Measurements from ENCODE around the gene CHST13.

Gene CHST13

DNA sequence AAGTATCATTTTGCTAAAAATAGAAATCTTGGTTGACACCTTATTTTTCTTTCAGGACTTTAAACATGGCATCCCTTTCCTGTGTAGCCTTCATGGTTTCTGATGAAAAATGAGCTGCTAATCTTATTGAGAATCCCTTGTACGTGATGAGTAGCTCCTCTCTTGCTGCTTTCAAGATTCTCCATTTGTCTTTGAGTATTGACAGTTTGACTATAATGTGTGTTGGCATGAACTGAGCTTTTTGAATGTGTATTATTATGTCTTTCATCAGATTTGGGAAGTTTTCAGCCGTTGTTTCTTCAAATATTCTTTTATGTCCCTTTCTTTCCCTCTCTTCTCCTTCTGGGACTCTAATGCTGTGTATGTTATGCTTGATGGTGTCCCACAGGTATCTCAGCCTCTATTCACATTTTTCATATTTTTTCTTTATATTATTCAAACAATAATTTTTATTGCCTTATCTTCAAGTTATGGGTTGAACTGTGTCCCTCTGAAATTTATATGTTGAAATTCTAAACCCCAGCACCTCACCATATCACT lies 38.9 kb downstream of the CHST13 start:
- no peak overlapping the region for H3K4me3 ChIP-seq (ENCODE audit: low read length)
- no peak for TF ChIP-seq CTCF (IDR thresholded peaks at IDR 0.05; ENCODE audit: insufficient read depth, low read depth, low read length, missing control alignments)
- no peak for DNase-seq (ENCODE audit: low read depth)

- H3K4me3 ChIP-seq (ENCODE audit: low read length), result no peak overlapping the region
- TF ChIP-seq CTCF (IDR thresholded peaks at IDR 0.05; ENCODE audit: insufficient read depth, low read depth, low read length, missing control alignments), result peak; percentile 20
- no peak for DNase-seq (ENCODE audit: low read depth)
Observed at GRCh38 chr3:126567696-126568438, 43.9 kb downstream of the CHST13 start.

- TF ChIP-seq CTCF (IDR thresholded peaks at IDR 0.05; ENCODE audit: insufficient read depth, low read depth, low read length, missing control alignments), result no peak
- DNase-seq (ENCODE audit: low read depth), result no peak
- no peak overlapping the region for H3K4me3 ChIP-seq (ENCODE audit: low read length)
Observed at GRCh38 chr3:126568776-126569342, 44.9 kb downstream of the CHST13 start.

DNA sequence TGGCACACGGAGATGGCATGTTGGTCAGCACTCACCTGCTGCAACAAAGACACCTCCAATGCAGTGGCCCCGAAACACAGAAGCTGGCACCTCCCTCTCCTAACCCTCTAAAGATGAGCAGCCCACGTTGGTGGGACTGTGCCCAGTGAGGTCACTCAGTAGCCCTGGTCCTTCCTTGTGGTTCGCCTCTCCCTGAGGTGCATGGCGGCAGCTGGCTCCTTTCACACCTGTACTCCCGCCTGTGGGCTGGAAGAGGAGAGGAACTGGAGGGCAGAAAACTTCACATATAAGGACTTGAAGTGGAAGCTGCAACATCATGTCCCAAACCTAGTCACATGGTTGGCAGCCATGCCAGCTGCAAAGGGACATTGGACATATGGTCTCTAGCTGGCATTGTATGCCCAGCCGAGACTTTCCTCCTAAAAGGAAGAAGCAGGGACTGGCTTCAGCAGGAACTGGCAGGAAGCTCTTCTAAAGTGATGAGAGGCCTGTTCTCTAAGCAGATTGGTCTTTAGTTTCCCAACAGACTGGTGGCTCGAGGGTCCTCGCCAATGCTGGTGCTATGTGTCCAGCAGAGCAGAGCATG lies 45.5 kb downstream of the CHST13 start:
- no peak for DNase-seq (ENCODE audit: low read depth)
- no peak overlapping the region for H3K4me3 ChIP-seq (ENCODE audit: low read length)
- TF ChIP-seq CTCF (IDR thresholded peaks at IDR 0.05; ENCODE audit: insufficient read depth, low read depth, low read length, missing control alignments), result no peak

DNA sequence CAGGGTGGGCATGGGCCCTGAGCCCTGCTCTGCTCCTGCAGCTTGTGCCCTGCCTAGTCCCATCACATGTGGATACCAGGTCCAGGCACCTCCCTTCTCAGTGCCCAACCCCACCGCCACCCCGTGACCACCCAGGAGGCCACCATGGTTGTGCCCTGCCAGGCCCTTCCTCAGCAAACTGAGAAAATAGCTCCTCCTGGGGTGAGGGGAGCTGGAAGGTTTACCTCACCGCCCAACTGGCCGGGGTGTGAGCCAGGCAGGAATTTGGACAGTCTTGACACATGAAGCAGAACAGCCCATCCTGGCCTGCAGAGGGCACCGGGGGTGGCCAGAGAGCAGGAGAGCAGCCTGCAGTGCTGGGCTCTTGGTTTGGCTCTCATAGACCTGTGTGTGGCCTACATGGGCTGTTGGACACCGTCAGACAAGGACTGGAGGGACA lies 46.2 kb downstream of the CHST13 start:
- DNase-seq (ENCODE audit: low read depth), result no peak
- H3K4me3 ChIP-seq (ENCODE audit: low read length), result no peak overlapping the region
- TF ChIP-seq CTCF (IDR thresholded peaks at IDR 0.05; ENCODE audit: insufficient read depth, low read depth, low read length, missing control alignments), result no peak

DNA sequence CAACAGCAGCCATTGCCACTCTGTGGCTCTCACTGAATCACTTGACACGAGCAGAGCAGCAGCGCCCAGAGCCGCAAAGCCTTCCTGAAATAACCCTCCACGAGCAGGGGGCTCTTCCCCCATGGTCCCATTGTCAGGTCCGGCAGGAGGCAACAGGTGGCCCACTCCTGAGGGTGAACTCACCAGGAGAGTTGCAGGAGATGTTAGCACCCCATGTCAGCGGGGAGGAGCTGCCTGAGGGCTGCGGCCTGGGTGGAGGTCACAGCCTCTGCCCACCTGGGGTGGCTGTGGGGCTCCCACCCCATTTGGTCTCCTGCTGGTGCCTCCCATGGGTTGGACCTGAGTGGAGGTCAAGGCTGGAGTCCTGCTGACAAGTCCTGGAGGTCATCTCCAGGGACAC lies 47.1 kb downstream of the CHST13 start:
- no peak overlapping the region for H3K4me3 ChIP-seq (ENCODE audit: low read length)
- no peak for DNase-seq (ENCODE audit: low read depth)
- no peak for TF ChIP-seq CTCF (IDR thresholded peaks at IDR 0.05; ENCODE audit: insufficient read depth, low read depth, low read length, missing control alignments)
